Erythroblast (primary cell): ENCODE measurements around the gene DBN1.

ENCODE experiments used
- GATA1 ChIP-seq: IDR thresholded peaks from 2 replicates; pipeline ENCODE4 v1.6.1; 2011; ENCODE audit warnings: low read depth, mild to moderate bottlenecking, control low read depth, low read length, moderate library complexity
- POLR2A ChIP-seq: IDR thresholded peaks from 2 replicates; pipeline ENCODE4 v1.6.1; 2011; ENCODE audit warnings: mild to moderate bottlenecking, low read length

GRCh38 chr5:177426566-177427210 lies 46.7 kb downstream of the DBN1 start, which contains the start of gene GRK6:
- no peak for TF ChIP-seq POLR2A
- no peak for TF ChIP-seq GATA1
